DOHH2 (cell line): ENCODE results near the gene FUT8.

Source experiments
- EZH2phosphoT487 ChIP-seq: fragments of 200-600 bp; sonication (generic); IDR thresholded peaks from 2 replicates; pipeline ENCODE4 v1.6.1; 2017; ENCODE audit warnings: borderline replicate concordance, mild to moderate bottlenecking, antibody characterized with exemption, low read length, moderate library complexity, mixed read lengths
- TF ChIP-seq, protein P1 (sequence below): fragments of 200-600 bp; sonication (generic); IDR thresholded peaks from one replicate; pipeline ENCODE4 v1.5.1; 2014; ENCODE audit warnings: antibody characterized with exemption, mild to moderate bottlenecking, low read depth, low read length; ENCODE audit not compliant: poor library complexity, severe bottlenecking

DNA sequence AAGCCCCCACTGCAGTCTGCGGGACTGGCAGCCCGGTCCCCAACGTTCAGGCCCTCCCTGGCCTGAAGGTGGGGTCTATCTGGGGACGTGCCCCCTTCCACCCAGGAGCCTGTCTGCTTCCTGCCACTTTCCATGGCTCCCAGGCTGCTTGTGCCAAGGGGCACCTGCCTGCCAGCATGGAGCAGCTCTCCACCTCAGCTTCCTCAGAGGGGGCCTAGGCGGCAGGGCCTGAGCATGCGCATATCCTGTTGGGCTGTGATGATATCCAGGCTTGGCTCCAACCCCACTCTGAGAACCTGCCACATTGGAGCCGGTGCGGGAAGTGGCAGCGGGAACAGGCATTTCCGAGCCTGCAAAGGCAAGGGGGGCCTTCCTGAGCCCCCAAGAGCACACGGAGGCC is 57.4 kb downstream of the FUT8 start:
- TF ChIP-seq, protein P1, sequence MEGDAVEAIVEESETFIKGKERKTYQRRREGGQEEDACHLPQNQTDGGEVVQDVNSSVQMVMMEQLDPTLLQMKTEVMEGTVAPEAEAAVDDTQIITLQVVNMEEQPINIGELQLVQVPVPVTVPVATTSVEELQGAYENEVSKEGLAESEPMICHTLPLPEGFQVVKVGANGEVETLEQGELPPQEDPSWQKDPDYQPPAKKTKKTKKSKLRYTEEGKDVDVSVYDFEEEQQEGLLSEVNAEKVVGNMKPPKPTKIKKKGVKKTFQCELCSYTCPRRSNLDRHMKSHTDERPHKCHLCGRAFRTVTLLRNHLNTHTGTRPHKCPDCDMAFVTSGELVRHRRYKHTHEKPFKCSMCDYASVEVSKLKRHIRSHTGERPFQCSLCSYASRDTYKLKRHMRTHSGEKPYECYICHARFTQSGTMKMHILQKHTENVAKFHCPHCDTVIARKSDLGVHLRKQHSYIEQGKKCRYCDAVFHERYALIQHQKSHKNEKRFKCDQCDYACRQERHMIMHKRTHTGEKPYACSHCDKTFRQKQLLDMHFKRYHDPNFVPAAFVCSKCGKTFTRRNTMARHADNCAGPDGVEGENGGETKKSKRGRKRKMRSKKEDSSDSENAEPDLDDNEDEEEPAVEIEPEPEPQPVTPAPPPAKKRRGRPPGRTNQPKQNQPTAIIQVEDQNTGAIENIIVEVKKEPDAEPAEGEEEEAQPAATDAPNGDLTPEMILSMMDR = no peak
- TF ChIP-seq EZH2phosphoT487 = no peak
